UCSD-AML1 (cell line): ENCODE results near the gene ECI1.

ENCODE experiments used
- DNase-seq: peaks from one replicate; lab custom pipeline; 2025; ENCODE audit not compliant: unreplicated experiment; lab: John Stamatoyannopoulos, UW

The ECI1 gene

GRCh38 chr16:2251296-2252111 lies at the start of gene ECI1:
Gene ECI1, minus strand, starts transcription at chr16:2251587. Its CDS starts 21 bp downstream, at chr16:2251566.
- DNase-seq = peak; percentile 95

GRCh38 chr16:2299915-2300192 lies 48.5 kb upstream of the ECI1 start:
- DNase-seq = no peak

- DNase-seq = no peak
Observed at GRCh38 chr16:2299121-2299914, 47.9 kb upstream of the ECI1 start.

GRCh38 chr16:2298621-2299020 lies 47.2 kb upstream of the ECI1 start:
- DNase-seq = no peak

- DNase-seq = no peak
Observed at GRCh38 chr16:2297506-2297860, 46.1 kb upstream of the ECI1 start.

- DNase-seq = peak; percentile 43
Observed at GRCh38 chr16:2296661-2297505, 45.5 kb upstream of the ECI1 start.

GRCh38 chr16:2295056-2295798 lies 43.8 kb upstream of the ECI1 start:
- peak; percentile 25 for DNase-seq

- no peak for DNase-seq
Observed at GRCh38 chr16:2292221-2292620, 40.8 kb upstream of the ECI1 start.

GRCh38 chr16:2289282-2289681 lies 37.9 kb upstream of the ECI1 start:
- DNase-seq = no peak

- DNase-seq = peak; percentile 69
Observed at GRCh38 chr16:2288726-2289125, 37.3 kb upstream of the ECI1 start.

- no peak for DNase-seq
Observed at GRCh38 chr16:2287916-2288547, 36.6 kb upstream of the ECI1 start.

GRCh38 chr16:2286550-2286949 lies 35.2 kb upstream of the ECI1 start:
- no peak for DNase-seq

- no peak for DNase-seq
Observed at GRCh38 chr16:2285731-2286191, 34.4 kb upstream of the ECI1 start.

- DNase-seq = no peak
Observed at GRCh38 chr16:2284797-2285576, 33.6 kb upstream of the ECI1 start.

- no peak for DNase-seq
Observed at GRCh38 chr16:2284001-2284770, 32.8 kb upstream of the ECI1 start.

- DNase-seq = no peak
Observed at GRCh38 chr16:2282866-2283555, 31.6 kb upstream of the ECI1 start.

- no peak for DNase-seq
Observed at GRCh38 chr16:2282262-2282661, 30.9 kb upstream of the ECI1 start.

- no peak for DNase-seq
Observed at GRCh38 chr16:2280981-2281542, 29.7 kb upstream of the ECI1 start.
